ENCODE measurements around the gene DMXL1.

DMXL1 gene

GRCh38 chr5:119255571-119256356 is 184.9 kb downstream of the DMXL1 start (continued):
- TF ChIP-seq PRDM10 (tag by site-specific recombination; IDR thresholded peaks at IDR 0.05), result no peak
- no peak for TF ChIP-seq MYNN (tag by site-specific recombination; IDR thresholded peaks at IDR 0.05; ENCODE audit: borderline replicate concordance)
- no peak for TF ChIP-seq PBX3 (CRISPR knock-in tag; IDR thresholded peaks at IDR 0.05)
- TF ChIP-seq ZSCAN23 (tag by site-specific recombination; IDR thresholded peaks at IDR 0.05), result no peak
- no peak for TF ChIP-seq ZNF639 (tag by site-specific recombination; IDR thresholded peaks at IDR 0.05)
- TF ChIP-seq SP3 (tag by site-specific recombination; IDR thresholded peaks at IDR 0.05), result no peak
- TF ChIP-seq KLF9 (tag by site-specific recombination; IDR thresholded peaks at IDR 0.05; ENCODE audit: low read depth), result peak; percentile 46
- no peak for TF ChIP-seq ZNF398 (tag by site-specific recombination; IDR thresholded peaks at IDR 0.05)
- no peak for TF ChIP-seq ZNF785 (tag by site-specific recombination; IDR thresholded peaks at IDR 0.05)
- TF ChIP-seq REPIN1 (tag by site-specific recombination; IDR thresholded peaks at IDR 0.05; ENCODE audit: low read depth), result no peak
- no peak for TF ChIP-seq WT1 (tag by site-specific recombination; IDR thresholded peaks at IDR 0.05)
- TF ChIP-seq GFI1B (tag by site-specific recombination; IDR thresholded peaks at IDR 0.05), result no peak
- TF ChIP-seq ATF2 (tag by site-specific recombination; IDR thresholded peaks at IDR 0.05; ENCODE audit: low read depth), result no peak
- TF ChIP-seq ZNF48 (tag by site-specific recombination; IDR thresholded peaks at IDR 0.05), result no peak
- TF ChIP-seq ZBTB11 (tag by site-specific recombination; conservative IDR thresholded peaks at IDR 0.05; ENCODE audit: low read depth), result no peak
- no peak for TF ChIP-seq ZNF623 (tag by site-specific recombination; IDR thresholded peaks at IDR 0.05)
- no peak for TF ChIP-seq ZNF248 (tag by site-specific recombination; IDR thresholded peaks at IDR 0.05)
- TF ChIP-seq ZNF488 (tag by site-specific recombination; IDR thresholded peaks at IDR 0.05), result no peak
- TF ChIP-seq ZXDB (tag by site-specific recombination; IDR thresholded peaks at IDR 0.05), result no peak
- no peak for TF ChIP-seq ZNF266 (tag by site-specific recombination; IDR thresholded peaks at IDR 0.05; ENCODE audit: low read depth)
- TF ChIP-seq PRDM1 (tag by site-specific recombination; IDR thresholded peaks at IDR 0.05), result no peak
- no peak for TF ChIP-seq YY2 (tag by site-specific recombination; IDR thresholded peaks at IDR 0.05)
- TF ChIP-seq HOXC10 (CRISPR knock-in tag; IDR thresholded peaks at IDR 0.05), result no peak
- no peak for TF ChIP-seq ZBTB26 (tag by site-specific recombination; optimal IDR thresholded peaks at IDR 0.05)

Data from HEK293 (cell line).